CD14-positive monocyte (primary cell): ENCODE data around the gene AJAP1. TPM values are rescaled to one million over a fixed set of nuclear protein-coding genes. Genes with fewer than 3 reads are reported as not detected.

Source experiments
- DNase-seq, 3 donors: peaks; one replicate each; pipeline ENCODE4 v3.0.0-alpha.2; 2011 to 2022
- H2AFZ ChIP-seq: 2 replicates; pipeline ENCODE4 v1.6.0; 2012; ENCODE audit warnings: mild to moderate bottlenecking, low read depth, low read length, inconsistent platforms; ENCODE audit not compliant: insufficient read depth, poor library complexity, severe bottlenecking
- H3K27ac ChIP-seq, 2 donors: 1 replicate in 1 of 2; 2 replicates in 1 of 2; pipeline ENCODE4 v1.5.1; 2012 to 2013; ENCODE audit warnings: low read length in 2 of 2, control low read depth in 1 of 2, inconsistent platforms in 1 of 2, low read depth in 1 of 2, mild to moderate bottlenecking in 1 of 2
- H3K27me3 ChIP-seq, 2 donors: one replicate each; pipeline versions ENCODE4 v1.6.0 to v1.6.1; 2011 to 2013; ENCODE audit warnings: low read length in 2 of 2; ENCODE audit not compliant: control insufficient read depth in 2 of 2, insufficient read depth in 2 of 2
- H3K36me3 ChIP-seq, 2 donors: replicated peaks in 1 of 2; 1 replicate in 1 of 2; 2 replicates in 1 of 2; pipeline versions ENCODE4 v1.5.1 to v1.6.1; 2012 to 2013; ENCODE audit warnings: low read length in 2 of 2, control low read depth in 1 of 2, inconsistent platforms in 1 of 2, mild to moderate bottlenecking in 1 of 2; ENCODE audit not compliant: insufficient read depth in 2 of 2, control insufficient read depth in 1 of 2
- H3K4me1 ChIP-seq, 2 donors: 1 replicate in 1 of 2; 2 replicates in 1 of 2; pipeline versions ENCODE4 v1.5.1 to v1.6.1; 2012 to 2013; ENCODE audit warnings: low read length in 2 of 2, control low read depth in 1 of 2, inconsistent platforms in 1 of 2, mild to moderate bottlenecking in 1 of 2, moderate library complexity in 1 of 2; ENCODE audit not compliant: insufficient read depth in 2 of 2, control insufficient read depth in 1 of 2
- H3K4me2 ChIP-seq: replicated peaks from 2 replicates; pipeline ENCODE3; 2012; ENCODE audit warnings: low read length, moderate library complexity, mild to moderate bottlenecking; ENCODE audit not compliant: poor library complexity, severe bottlenecking; ENCODE audit errors: extremely low read depth
- H3K4me3 ChIP-seq, 3 experiments: fragments of 200-600 bp in 1 of 3; sonication (generic) in 1 of 3; replicated peaks in 1 of 3; 1 replicate in 2 of 3; 2 replicates in 1 of 3; pipeline ENCODE4 v1.5.1; 2011 to 2013; ENCODE audit warnings: low read length in 3 of 3, mild to moderate bottlenecking in 3 of 3, control low read depth in 2 of 3, low read depth in 2 of 3, inconsistent platforms in 1 of 3, moderate library complexity in 1 of 3
- H3K79me2 ChIP-seq: 2 replicates; pipeline ENCODE4 v1.6.0; 2012; ENCODE audit warnings: mild to moderate bottlenecking, control low read depth, inconsistent platforms, low read length, moderate library complexity; ENCODE audit not compliant: insufficient read depth
- H3K9ac ChIP-seq: 2 replicates; pipeline ENCODE4 v1.6.0; 2017; ENCODE audit warnings: low read length, mild to moderate bottlenecking; ENCODE audit not compliant: insufficient read depth, poor library complexity, severe bottlenecking
- H3K9me3 ChIP-seq, 2 donors: replicated peaks in 1 of 2; 1 replicate in 1 of 2; 2 replicates in 1 of 2; pipeline versions ENCODE4 v1.5.1 to v1.6.1; 2012 to 2013; ENCODE audit warnings: low read length in 2 of 2, control low read depth in 1 of 2; ENCODE audit not compliant: control insufficient read depth in 1 of 2, insufficient read depth in 1 of 2
- H4K20me1 ChIP-seq: 2 replicates; pipeline ENCODE4 v1.6.0; 2012; ENCODE audit warnings: mild to moderate bottlenecking, low read length, control low read depth, moderate library complexity; ENCODE audit not compliant: insufficient read depth
- H3K27ac Mint-ChIP-seq, 7 donors: one replicate each; pipeline ENCODE4 v1.8.0; 2020; ENCODE audit warnings: mild to moderate bottlenecking in 7 of 7, mixed read lengths in 7 of 7, moderate library complexity in 6 of 7, inconsistent platforms in 2 of 7
- H3K27me3 Mint-ChIP-seq, 3 donors: one replicate each; pipeline ENCODE4 v1.8.0; 2021 to 2022; ENCODE audit warnings: low read depth in 3 of 3, mild to moderate bottlenecking in 3 of 3, mixed read lengths in 3 of 3, moderate library complexity in 3 of 3, inconsistent platforms in 1 of 3
- H3K36me3 Mint-ChIP-seq, 2 donors: one replicate each; pipeline ENCODE4 v1.8.0; 2020; ENCODE audit warnings: mixed read lengths in 2 of 2, inconsistent platforms in 1 of 2, mild to moderate bottlenecking in 1 of 2
- H3K4me1 Mint-ChIP-seq: one replicate; pipeline ENCODE4 v1.8.0; 2020; ENCODE audit warnings: mild to moderate bottlenecking, mixed read lengths
- H3K4me3 Mint-ChIP-seq, 2 donors: one replicate each; pipeline ENCODE4 v1.8.0; 2020; ENCODE audit warnings: mild to moderate bottlenecking in 2 of 2, mixed read lengths in 2 of 2, moderate library complexity in 1 of 2
- H3K9me3 Mint-ChIP-seq, 7 donors: one replicate each; pipeline ENCODE4 v1.8.0; 2020 to 2022; ENCODE audit warnings: mixed read lengths in 7 of 7, mild to moderate bottlenecking in 6 of 7, moderate library complexity in 6 of 7, inconsistent platforms in 2 of 7
- WGBS: methylation state at CpG from one replicate; pipeline ENCODE4 v1.1.5; 2013; ENCODE audit warnings: missing lambda C conversion rate; ENCODE audit not compliant: insufficient coverage; 5-methylcytosine and 5-hydroxymethylcytosine counted together
- intact Hi-C, 2 donors: fragments of 100-400 bp; cut with micrococcal nuclease; formaldehyde crosslinking; loops; one replicate each; pipeline versions ENCODE4 v1.15.0 to v1.15.1; 2023
- polyA plus RNA-seq, 3 donors: library from polyadenylated mRNA; depleted of rRNA in 1 of 3; unstranded in 2 of 3; stranded (reverse) in 1 of 3; fragments of 300-500 nt in 2 of 3; fragments of >200 nt in 1 of 3; fragmentation: Illumina TruSeq in 2 of 3; gene quantifications; 1 replicate in 2 of 3; 2 replicates in 1 of 3; pipeline ENCODE4 v1.2.3, GENCODE V29; 2012 to 2021
- TF ChIP-seq, protein P1 (sequence below): fragments of 200-600 bp; IDR thresholded peaks from one replicate; pipeline ENCODE4 v1.8.0; 2022; ENCODE audit warnings: antibody characterized with exemption, mild to moderate bottlenecking

AJAP1 gene
- polyA plus RNA-seq, 3 donors: not detected

DNA sequence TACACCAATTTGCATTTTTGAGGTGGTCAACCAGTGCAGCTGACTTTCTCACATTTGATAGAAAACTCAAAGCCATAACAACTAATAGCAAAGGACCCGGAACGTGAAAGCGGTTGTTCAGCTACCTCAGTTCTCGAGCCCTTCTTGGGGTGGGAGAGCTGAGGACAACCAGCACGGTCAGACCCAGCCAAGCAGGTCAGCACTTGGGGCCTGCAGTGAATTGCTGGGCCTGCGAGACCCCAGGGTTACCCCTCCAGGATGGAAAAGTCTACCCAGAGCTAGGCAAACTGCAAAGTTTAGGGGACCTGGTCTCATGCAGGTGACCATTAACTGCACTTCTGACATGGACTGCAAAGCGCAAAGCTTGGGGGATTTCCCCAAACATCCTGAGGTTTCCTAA is 23.8 kb upstream of the AJAP1 start:
- intact Hi-C loops: no loop called here
- Histone ChIP-seq H3K4me3 (no peak overlapping the region), H3K9me3 (no peaks in the 10 kb centered on the region), H4K20me1 (no peaks in the 10 kb centered on the region), H2AFZ (no peak overlapping the region), H3K79me2 (no peaks in the 10 kb centered on the region), H3K27me3 (no peaks in the 10 kb centered on the region), H3K4me1 (no peaks in the 10 kb centered on the region), H3K27ac (no peak overlapping the region), H3K9ac (no peak overlapping the region), H3K36me3 (no peaks in the 10 kb centered on the region), H3K4me2 (no peak overlapping the region)
- WGBS: 75% methylated on average over 4 of the region's 7 CpGs
- DNase-seq: no peak
- no peaks in the 10 kb centered on the region for H3K36me3 Mint-ChIP-seq
- H3K4me1 Mint-ChIP-seq: no peaks in the 10 kb centered on the region
- H3K27ac Mint-ChIP-seq: no peak overlapping the region
- no peak overlapping the region for H3K4me3 Mint-ChIP-seq
- H3K27me3 Mint-ChIP-seq: peaks cover 0 to 7% (median 6%) of the 10 kb centered on the region in 3 donors
- H3K9me3 Mint-ChIP-seq: peaks cover 0 to 2% (median 0%) of the 10 kb centered on the region in 7 donors
- TF ChIP-seq, protein P1, sequence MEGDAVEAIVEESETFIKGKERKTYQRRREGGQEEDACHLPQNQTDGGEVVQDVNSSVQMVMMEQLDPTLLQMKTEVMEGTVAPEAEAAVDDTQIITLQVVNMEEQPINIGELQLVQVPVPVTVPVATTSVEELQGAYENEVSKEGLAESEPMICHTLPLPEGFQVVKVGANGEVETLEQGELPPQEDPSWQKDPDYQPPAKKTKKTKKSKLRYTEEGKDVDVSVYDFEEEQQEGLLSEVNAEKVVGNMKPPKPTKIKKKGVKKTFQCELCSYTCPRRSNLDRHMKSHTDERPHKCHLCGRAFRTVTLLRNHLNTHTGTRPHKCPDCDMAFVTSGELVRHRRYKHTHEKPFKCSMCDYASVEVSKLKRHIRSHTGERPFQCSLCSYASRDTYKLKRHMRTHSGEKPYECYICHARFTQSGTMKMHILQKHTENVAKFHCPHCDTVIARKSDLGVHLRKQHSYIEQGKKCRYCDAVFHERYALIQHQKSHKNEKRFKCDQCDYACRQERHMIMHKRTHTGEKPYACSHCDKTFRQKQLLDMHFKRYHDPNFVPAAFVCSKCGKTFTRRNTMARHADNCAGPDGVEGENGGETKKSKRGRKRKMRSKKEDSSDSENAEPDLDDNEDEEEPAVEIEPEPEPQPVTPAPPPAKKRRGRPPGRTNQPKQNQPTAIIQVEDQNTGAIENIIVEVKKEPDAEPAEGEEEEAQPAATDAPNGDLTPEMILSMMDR: no peak

DNA sequence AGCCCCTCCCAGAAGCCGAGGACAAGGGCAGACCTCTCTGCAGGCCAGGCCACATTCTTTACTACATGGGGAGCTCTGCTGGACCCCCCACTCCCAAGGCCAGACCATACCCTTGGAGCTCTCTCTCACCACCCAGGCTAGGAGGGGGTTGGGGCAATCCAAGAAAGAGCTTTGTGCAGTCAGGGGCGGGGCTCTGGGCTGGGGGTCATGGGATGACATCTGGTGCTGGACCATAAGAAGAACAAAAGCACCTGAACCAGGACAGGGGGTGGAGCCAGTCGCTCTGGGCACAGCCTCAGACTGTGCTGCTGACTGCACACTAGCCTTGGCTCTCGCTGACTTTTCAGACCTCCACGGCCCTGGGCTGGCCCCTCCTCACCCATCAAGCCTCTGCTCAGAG is 23.1 kb upstream of the AJAP1 start:
- no peaks in the 10 kb centered on the region for H3K36me3 Mint-ChIP-seq
- Histone ChIP-seq H3K36me3 (no peaks in the 10 kb centered on the region), H3K4me1 (no peaks in the 10 kb centered on the region), H3K4me3 (no peak overlapping the region), H4K20me1 (no peaks in the 10 kb centered on the region), H3K79me2 (no peaks in the 10 kb centered on the region), H2AFZ (no peak overlapping the region), H3K27me3 (no peaks in the 10 kb centered on the region), H3K9me3 (no peaks in the 10 kb centered on the region), H3K9ac (no peak overlapping the region), H3K27ac (no peak overlapping the region), H3K4me2 (no peak overlapping the region)
- WGBS: 77% methylated on average over 2 of the region's 5 CpGs
- peaks cover 0 to 2% (median 0%) of the 10 kb centered on the region in 7 donors for H3K9me3 Mint-ChIP-seq
- no peak for DNase-seq
- H3K27ac Mint-ChIP-seq: no peak overlapping the region
- intact Hi-C loops: no loop called here
- no peak overlapping the region for H3K4me3 Mint-ChIP-seq
- TF ChIP-seq, protein P1: no peak
- H3K4me1 Mint-ChIP-seq: no peaks in the 10 kb centered on the region
- H3K27me3 Mint-ChIP-seq: peaks cover 0 to 7% (median 6%) of the 10 kb centered on the region in 3 donors
